ENCODE measurements around the gene AMZ1. TPM values are rescaled to one million over a fixed set of nuclear protein-coding genes. Genes with fewer than 3 reads are reported as not detected.
"Not testable (repeated sequence)": the region's sequence is repeated elsewhere in the genome, so short reads cannot be mapped to it uniquely, and the experiment has no call there.

The AMZ1 gene
- total and polyA plus RNA-seq, 2 experiments from 2014 or later = 1.4 TPM; not detected in 1

GRCh38 chr7:2724453-2725177 lies 36.6 kb downstream of the AMZ1 start:
- Histone ChIP-seq H3K27me3 (no peaks in the 10 kb centered on the region), H3K79me2 (no peaks in the 10 kb centered on the region), H3K36me3 (replicated peaks; ENCODE audit: insufficient read depth, low read depth) (no peaks in the 10 kb centered on the region), H3K27ac (no peak overlapping the region), H3K4me3 (no peak overlapping the region), H3K9me3 (ENCODE audit: low read depth) (no peaks in the 10 kb centered on the region), H2AFZ (no peak overlapping the region), H3K4me2 (no peak overlapping the region), H3K9me2 (replicated peaks; ENCODE audit: insufficient read depth) (no peaks in the 10 kb centered on the region), H4K20me1 (ENCODE audit: insufficient read depth, poor library complexity, severe bottlenecking) (no peaks in the 10 kb centered on the region), H3K4me1 (ENCODE audit: insufficient read depth) (no peaks in the 10 kb centered on the region)
- DNase-seq (ENCODE audit: low spot score) = no peak
- 97% methylated on average over 29 of the region's 31 CpGs for WGBS (ENCODE audit: low lambda C conversion rate, missing lambda C conversion rate)
- TF ChIP-seq EZH2 (IDR thresholded peaks at IDR 0.05; ENCODE audit: borderline replicate concordance) = no peak
- no peak for TF ChIP-seq EZH2phosphoT487 (IDR thresholded peaks at IDR 0.05; ENCODE audit: low read depth, severe bottlenecking, unreplicated experiment)
- TF ChIP-seq CTCF (IDR thresholded peaks at IDR 0.05; ENCODE audit: poor library complexity) = no peak

GRCh38 chr7:2725178-2726105 lies 37.4 kb downstream of the AMZ1 start:
- H3K36me3 ChIP-seq (replicated peaks; ENCODE audit: insufficient read depth, low read depth) = no peaks in the 10 kb centered on the region

GRCh38 chr7:2726316-2727018 lies 38.5 kb downstream of the AMZ1 start:
- DNase-seq (ENCODE audit: low spot score) = no peak
- no peaks in the 10 kb centered on the region for H3K36me3 ChIP-seq (replicated peaks; ENCODE audit: insufficient read depth, low read depth)
- no peaks in the 10 kb centered on the region for H3K9me2 ChIP-seq (replicated peaks; ENCODE audit: insufficient read depth)
- no peaks in the 10 kb centered on the region for H3K79me2 ChIP-seq
- H3K9me3 ChIP-seq (ENCODE audit: low read depth) = no peaks in the 10 kb centered on the region
- no peak overlapping the region for H3K27ac ChIP-seq
- no peaks in the 10 kb centered on the region for H3K4me1 ChIP-seq (ENCODE audit: insufficient read depth)
- no peak overlapping the region for H2AFZ ChIP-seq
- no peaks in the 10 kb centered on the region for H3K27me3 ChIP-seq
- H4K20me1 ChIP-seq (ENCODE audit: insufficient read depth, poor library complexity, severe bottlenecking) = no peaks in the 10 kb centered on the region
- WGBS (ENCODE audit: low lambda C conversion rate, missing lambda C conversion rate) = 92% methylated on average over 18 of the region's 18 CpGs
- no peak overlapping the region for H3K4me3 ChIP-seq
- no peak overlapping the region for H3K4me2 ChIP-seq
- TF ChIP-seq EZH2 (IDR thresholded peaks at IDR 0.05; ENCODE audit: borderline replicate concordance) (no peak), CTCF (IDR thresholded peaks at IDR 0.05; ENCODE audit: poor library complexity) (no peak), EZH2phosphoT487 (IDR thresholded peaks at IDR 0.05; ENCODE audit: low read depth, severe bottlenecking, unreplicated experiment) (no peak)

More at GRCh38 chr7:2725178-2726105, 37.4 kb downstream of the AMZ1 start:
- TF ChIP-seq EZH2 (IDR thresholded peaks at IDR 0.05; ENCODE audit: borderline replicate concordance) (no peak), CTCF (IDR thresholded peaks at IDR 0.05; ENCODE audit: poor library complexity) (no peak), EZH2phosphoT487 (IDR thresholded peaks at IDR 0.05; ENCODE audit: low read depth, severe bottlenecking, unreplicated experiment) (no peak)
- 96% methylated on average over 34 of the region's 34 CpGs for WGBS (ENCODE audit: low lambda C conversion rate, missing lambda C conversion rate)
- Histone ChIP-seq H3K4me1 (ENCODE audit: insufficient read depth) (no peaks in the 10 kb centered on the region), H3K9me2 (replicated peaks; ENCODE audit: insufficient read depth) (no peaks in the 10 kb centered on the region), H3K9me3 (ENCODE audit: low read depth) (no peaks in the 10 kb centered on the region), H3K27me3 (no peaks in the 10 kb centered on the region), H3K79me2 (no peaks in the 10 kb centered on the region), H4K20me1 (ENCODE audit: insufficient read depth, poor library complexity, severe bottlenecking) (no peaks in the 10 kb centered on the region), H3K27ac (no peak overlapping the region), H2AFZ (no peak overlapping the region), H3K4me3 (no peak overlapping the region), H3K4me2 (no peak overlapping the region)
- DNase-seq (ENCODE audit: low spot score) = no peak

GRCh38 chr7:2727206-2727605 lies 39.2 kb downstream of the AMZ1 start:
- not testable (repeated sequence) for H3K79me2 ChIP-seq; H4K20me1 ChIP-seq (ENCODE audit: insufficient read depth, poor library complexity, severe bottlenecking); H3K4me2 ChIP-seq; H3K9me3 ChIP-seq (ENCODE audit: low read depth); H3K4me1 ChIP-seq (ENCODE audit: insufficient read depth); H3K4me3 ChIP-seq; DNase-seq (ENCODE audit: low spot score); H3K27me3 ChIP-seq; H3K27ac ChIP-seq; H3K9me2 ChIP-seq (replicated peaks; ENCODE audit: insufficient read depth); H3K36me3 ChIP-seq (replicated peaks; ENCODE audit: insufficient read depth, low read depth); H2AFZ ChIP-seq
- WGBS (ENCODE audit: low lambda C conversion rate, missing lambda C conversion rate) = 87% methylated on average over 13 of the region's 13 CpGs

Measured in hepatocyte (in vitro differentiated cells).